ENCODE measurements around the gene PLXNA4.
"Not testable (repeated sequence)": the region's sequence is repeated elsewhere in the genome, so short reads cannot be mapped to it uniquely, and the experiment has no call there.

Gene PLXNA4

GRCh38 chr7:132603220-132603833 lies 27.1 kb upstream of the PLXNA4 start:
- Mint-ChIP-seq H3K4me1 (no peaks in the 10 kb centered on the region), H3K27me3 (peaks cover 12% of the 10 kb centered on the region), H3K36me3 (no peaks in the 10 kb centered on the region), H3K27ac (no peak overlapping the region), H3K4me3 (no peak overlapping the region), H3K9me3 (no peaks in the 10 kb centered on the region)
- DNase-seq (ENCODE audit: low spot score in 2 of 2) (no peak), ATAC-seq (ENCODE audit: low read depth) (no peak)

GRCh38 chr7:132601783-132602182 lies 25.5 kb upstream of the PLXNA4 start:
- Mint-ChIP-seq H3K27me3 (peaks cover 12% of the 10 kb centered on the region), H3K4me1 (no peaks in the 10 kb centered on the region), H3K4me3 (no peak overlapping the region), H3K27ac (no peak overlapping the region), H3K9me3 (no peaks in the 10 kb centered on the region), H3K36me3 (no peaks in the 10 kb centered on the region)
- DNase-seq (ENCODE audit: low spot score in 2 of 2): no peak
- ATAC-seq (ENCODE audit: low read depth): no peak

GRCh38 chr7:132596588-132596987 lies 20.3 kb upstream of the PLXNA4 start:
- H3K27me3 Mint-ChIP-seq: peaks cover 6% of the 10 kb centered on the region

GRCh38 chr7:132594741-132595140 lies 18.5 kb upstream of the PLXNA4 start:
- H3K36me3 Mint-ChIP-seq; ATAC-seq (ENCODE audit: low read depth); H3K27ac Mint-ChIP-seq; H3K27me3 Mint-ChIP-seq; H3K9me3 Mint-ChIP-seq; H3K4me1 Mint-ChIP-seq; H3K4me3 Mint-ChIP-seq; DNase-seq (ENCODE audit: low spot score in 2 of 2): not testable (repeated sequence)

More at GRCh38 chr7:132596588-132596987, 20.3 kb upstream of the PLXNA4 start:
- ATAC-seq (ENCODE audit: low read depth) (no peak), DNase-seq (ENCODE audit: low spot score in 2 of 2) (no peak)
- no peaks in the 10 kb centered on the region for H3K4me1 Mint-ChIP-seq
- H3K9me3 Mint-ChIP-seq: no peaks in the 10 kb centered on the region
- no peak overlapping the region for H3K27ac Mint-ChIP-seq
- H3K36me3 Mint-ChIP-seq: no peaks in the 10 kb centered on the region
- H3K4me3 Mint-ChIP-seq: no peak overlapping the region

GRCh38 chr7:132592936-132593335 lies 16.7 kb upstream of the PLXNA4 start:
- Mint-ChIP-seq H3K27me3 (peaks cover 4% of the 10 kb centered on the region), H3K4me1 (no peaks in the 10 kb centered on the region), H3K9me3 (peaks cover 1% of the 10 kb centered on the region), H3K36me3 (no peaks in the 10 kb centered on the region), H3K27ac (no peak overlapping the region), H3K4me3 (no peak overlapping the region)
- ATAC-seq (ENCODE audit: low read depth) (no peak), DNase-seq (ENCODE audit: low spot score in 2 of 2) (no peak)

GRCh38 chr7:132592231-132592920 lies 16.1 kb upstream of the PLXNA4 start:
- H3K4me1 Mint-ChIP-seq: no peaks in the 10 kb centered on the region
- no peak for ATAC-seq (ENCODE audit: low read depth)
- DNase-seq (ENCODE audit: low spot score in 2 of 2): no peak
- no peaks in the 10 kb centered on the region for H3K36me3 Mint-ChIP-seq
- no peak overlapping the region for H3K4me3 Mint-ChIP-seq
- H3K27me3 Mint-ChIP-seq: peaks cover 4% of the 10 kb centered on the region
- H3K27ac Mint-ChIP-seq: no peak overlapping the region
- H3K9me3 Mint-ChIP-seq: peaks cover 1% of the 10 kb centered on the region

- no peak overlapping the region for H3K27ac Mint-ChIP-seq
- no peak for DNase-seq (ENCODE audit: low spot score in 2 of 2)
- peaks cover 1% of the 10 kb centered on the region for H3K9me3 Mint-ChIP-seq
- no peaks in the 10 kb centered on the region for H3K4me1 Mint-ChIP-seq
- H3K27me3 Mint-ChIP-seq: peaks cover 4% of the 10 kb centered on the region
- H3K4me3 Mint-ChIP-seq: no peak overlapping the region
- no peak for ATAC-seq (ENCODE audit: low read depth)
- no peaks in the 10 kb centered on the region for H3K36me3 Mint-ChIP-seq
Observed at GRCh38 chr7:132590162-132590561, 13.9 kb upstream of the PLXNA4 start.

GRCh38 chr7:132588596-132588995 lies 12.3 kb upstream of the PLXNA4 start:
- Mint-ChIP-seq H3K4me1 (no peaks in the 10 kb centered on the region), H3K27ac (no peak overlapping the region), H3K4me3 (no peak overlapping the region), H3K9me3 (peaks cover 1% of the 10 kb centered on the region), H3K27me3 (peaks cover 6% of the 10 kb centered on the region), H3K36me3 (no peaks in the 10 kb centered on the region)
- no peak for DNase-seq (ENCODE audit: low spot score in 2 of 2)
- ATAC-seq (ENCODE audit: low read depth): no peak

- H3K27me3 Mint-ChIP-seq: peaks cover 5% of the 10 kb centered on the region
- no peaks in the 10 kb centered on the region for H3K4me1 Mint-ChIP-seq
- H3K27ac Mint-ChIP-seq: no peak overlapping the region
- no peaks in the 10 kb centered on the region for H3K36me3 Mint-ChIP-seq
- H3K9me3 Mint-ChIP-seq: peaks cover 1% of the 10 kb centered on the region
- no peak overlapping the region for H3K4me3 Mint-ChIP-seq
- DNase-seq (ENCODE audit: low spot score in 2 of 2) (no peak), ATAC-seq (ENCODE audit: low read depth) (no peak)
Observed at GRCh38 chr7:132584796-132585494, 8.7 kb upstream of the PLXNA4 start.

GRCh38 chr7:132581431-132581830 lies 5.2 kb upstream of the PLXNA4 start:
- peaks cover 17% of the 10 kb centered on the region for H3K27me3 Mint-ChIP-seq
- no peak for DNase-seq (ENCODE audit: low spot score in 2 of 2)
- no peak for ATAC-seq (ENCODE audit: low read depth)
- H3K9me3 Mint-ChIP-seq: no peaks in the 10 kb centered on the region
- H3K36me3 Mint-ChIP-seq: no peaks in the 10 kb centered on the region
- no peak overlapping the region for H3K4me3 Mint-ChIP-seq
- no peak overlapping the region for H3K27ac Mint-ChIP-seq
- no peaks in the 10 kb centered on the region for H3K4me1 Mint-ChIP-seq

- no peak for DNase-seq (ENCODE audit: low spot score in 2 of 2)
- H3K9me3 Mint-ChIP-seq: no peaks in the 10 kb centered on the region
- H3K4me3 Mint-ChIP-seq: no peak overlapping the region
- H3K27me3 Mint-ChIP-seq: peaks cover 17% of the 10 kb centered on the region
- H3K27ac Mint-ChIP-seq: no peak overlapping the region
- no peaks in the 10 kb centered on the region for H3K36me3 Mint-ChIP-seq
- no peaks in the 10 kb centered on the region for H3K4me1 Mint-ChIP-seq
- peak; percentile 32 for ATAC-seq (ENCODE audit: low read depth)
Observed at GRCh38 chr7:132580717-132581285, 4.5 kb upstream of the PLXNA4 start.

GRCh38 chr7:132580277-132580676 lies 4.0 kb upstream of the PLXNA4 start:
- H3K36me3 Mint-ChIP-seq: no peaks in the 10 kb centered on the region
- DNase-seq (ENCODE audit: low spot score in 2 of 2) (no peak), ATAC-seq (ENCODE audit: low read depth) (no peak)
- H3K27me3 Mint-ChIP-seq: peaks cover 17% of the 10 kb centered on the region
- H3K9me3 Mint-ChIP-seq: no peaks in the 10 kb centered on the region
- no peak overlapping the region for H3K27ac Mint-ChIP-seq
- H3K4me1 Mint-ChIP-seq: no peaks in the 10 kb centered on the region
- H3K4me3 Mint-ChIP-seq: no peak overlapping the region

GRCh38 chr7:132579260-132579899 lies 3.1 kb upstream of the PLXNA4 start:
- no peaks in the 10 kb centered on the region for H3K36me3 Mint-ChIP-seq
- DNase-seq (ENCODE audit: low spot score in 2 of 2): no peak
- H3K4me1 Mint-ChIP-seq: peaks cover 4% of the 10 kb centered on the region
- no peak overlapping the region for H3K27ac Mint-ChIP-seq
- ATAC-seq (ENCODE audit: low read depth): no peak
- H3K9me3 Mint-ChIP-seq: no peaks in the 10 kb centered on the region
- peaks cover 19% of the 10 kb centered on the region for H3K27me3 Mint-ChIP-seq
- H3K4me3 Mint-ChIP-seq: no peak overlapping the region

- H3K4me3 Mint-ChIP-seq: no peak overlapping the region
- DNase-seq (ENCODE audit: low spot score in 2 of 2) (no peak), ATAC-seq (ENCODE audit: low read depth) (no peak)
- no peaks in the 10 kb centered on the region for H3K9me3 Mint-ChIP-seq
- peaks cover 4% of the 10 kb centered on the region for H3K4me1 Mint-ChIP-seq
- peaks cover 21% of the 10 kb centered on the region for H3K27me3 Mint-ChIP-seq
- no peak overlapping the region for H3K27ac Mint-ChIP-seq
- H3K36me3 Mint-ChIP-seq: no peaks in the 10 kb centered on the region
Observed at GRCh38 chr7:132578826-132579225, 2.6 kb upstream of the PLXNA4 start.
